GM23338 (cell line): ENCODE results near the gene HNRNPR. TPM values are rescaled to one million over a fixed set of nuclear protein-coding genes. Genes with fewer than 3 reads are reported as not detected.
"Not testable (repeated sequence)": the region's sequence is repeated elsewhere in the genome, so short reads cannot be mapped to it uniquely, and the experiment has no call there.

Experiments
- ATAC-seq: fragments of 200-7000 bp; cut with Tn5 transposase; 3 replicates; pipeline ENCODE4 v1.9.1; 2020
- DNase-seq: peaks from one replicate; pipeline ENCODE4 v3.0.0-alpha.2; 2015; ENCODE audit warnings: low spot score
- H2AFZ ChIP-seq: fragments of 200-600 bp; sonication (generic); 2 replicates; pipeline ENCODE4 v1.8.0; 2016; ENCODE audit warnings: antibody characterized with exemption, mild to moderate bottlenecking, moderate library complexity
- H3F3A ChIP-seq: fragments of 200-600 bp; sonication (generic); replicated peaks from 2 replicates; pipeline ENCODE4 v1.8.0; 2017; ENCODE audit warnings: antibody characterized with exemption, mixed run types, low read depth
- H3K27ac ChIP-seq: fragments of 200-600 bp; sonication (generic); 2 replicates; pipeline ENCODE4 v1.6.1; 2016; ENCODE audit warnings: low read depth
- H3K27me3 ChIP-seq: fragments of 200-600 bp; sonication (generic); 2 replicates; pipeline ENCODE4 v1.8.0; 2016; ENCODE audit warnings: mild to moderate bottlenecking, mixed run types, moderate library complexity; ENCODE audit not compliant: insufficient read depth
- H3K36me3 ChIP-seq: fragments of 200-600 bp; sonication (generic); 2 replicates; pipeline ENCODE4 v1.8.0; 2016; ENCODE audit warnings: mild to moderate bottlenecking; ENCODE audit not compliant: insufficient read depth
- H3K4me1 ChIP-seq: fragments of 200-600 bp; sonication (generic); 2 replicates; pipeline ENCODE4 v1.8.0; 2016; ENCODE audit warnings: mild to moderate bottlenecking, moderate library complexity; ENCODE audit not compliant: insufficient read depth
- H3K4me2 ChIP-seq: fragments of 200-600 bp; sonication (generic); 2 replicates; pipeline ENCODE4 v1.7.1; 2017; ENCODE audit warnings: mixed run types
- H3K4me3 ChIP-seq: fragments of 200-600 bp; sonication (generic); 2 replicates; pipeline ENCODE4 v1.6.1; 2016; ENCODE audit warnings: mixed run types
- H3K79me2 ChIP-seq: fragments of 200-600 bp; sonication (generic); replicated peaks from 2 replicates; pipeline ENCODE4 v1.8.0; 2017; ENCODE audit warnings: mild to moderate bottlenecking; ENCODE audit not compliant: insufficient read depth
- H3K9me2 ChIP-seq: fragments of 200-600 bp; sonication (generic); 2 replicates; pipeline ENCODE4 v1.8.0; 2017; ENCODE audit not compliant: insufficient read depth
- H4K20me1 ChIP-seq: fragments of 200-600 bp; sonication (generic); replicated peaks from 2 replicates; pipeline ENCODE4 v1.8.0; 2017; ENCODE audit warnings: mild to moderate bottlenecking; ENCODE audit not compliant: insufficient read depth
- H3K27ac Mint-ChIP-seq: 2 replicates; pipeline ENCODE4 v1.8.0; 2020; ENCODE audit warnings: inconsistent platforms, mild to moderate bottlenecking, moderate library complexity, mixed read lengths
- H3K27me3 Mint-ChIP-seq: 3 replicates; pipeline ENCODE4 v1.8.0; 2022; ENCODE audit warnings: low read depth, mild to moderate bottlenecking, moderate library complexity, mixed read lengths, inconsistent platforms; ENCODE audit not compliant: insufficient read depth, poor library complexity
- H3K36me3 Mint-ChIP-seq: 3 replicates; pipeline ENCODE4 v1.8.0; 2021; ENCODE audit warnings: low read depth, mild to moderate bottlenecking, inconsistent platforms, moderate library complexity, mixed read lengths
- H3K4me1 Mint-ChIP-seq: 3 replicates; pipeline ENCODE4 v1.8.0; 2020; ENCODE audit warnings: mild to moderate bottlenecking, inconsistent platforms, mixed read lengths
- H3K4me3 Mint-ChIP-seq: 3 replicates; pipeline ENCODE4 v1.8.0; 2021; ENCODE audit warnings: moderate library complexity, mild to moderate bottlenecking, inconsistent platforms, mixed read lengths
- H3K9me3 Mint-ChIP-seq: 3 replicates; pipeline ENCODE4 v1.8.0; 2020; ENCODE audit warnings: moderate library complexity, mild to moderate bottlenecking, inconsistent platforms, mixed read lengths
- EZH2phosphoT487 ChIP-seq: fragments of 200-600 bp; sonication (generic); IDR thresholded peaks from one replicate; pipeline ENCODE4 v1.8.1; 2018; ENCODE audit warnings: antibody characterized with exemption; ENCODE audit not compliant: unreplicated experiment
- NANOG ChIP-seq: IDR thresholded peaks from 2 replicates; pipeline ENCODE4 v1.6.1; 2016; ENCODE audit warnings: antibody characterized with exemption, borderline replicate concordance
- polyA plus RNA-seq: library from polyadenylated mRNA; unstranded; fragments of >200 nt; fragmentation: Nextera tagmentation; extraction: Ambion mirVana; gene quantifications from 2 replicates; pipeline ENCODE4 v1.2.1, GENCODE V29; 2016
- total RNA-seq: library from RNA; depleted of rRNA; stranded (reverse); fragments of >200 nt; shearing (Covaris generic); gene quantifications from 2 replicates; pipeline ENCODE4 v1.2.3, GENCODE V29; 2014; rRNA removed
- TF ChIP-seq, protein P1 (sequence below): IDR thresholded peaks from 2 replicates; pipeline ENCODE4 v1.6.1; 2016; ENCODE audit warnings: antibody characterized with exemption
- TF ChIP-seq, protein P2 (sequence below): IDR thresholded peaks from one replicate; pipeline ENCODE4 v1.6.1; 2018; ENCODE audit warnings: antibody characterized with exemption; ENCODE audit not compliant: unreplicated experiment

The HNRNPR gene
- total and polyA plus RNA-seq, 2 experiments from 2014 or later, result 147 to 200 TPM

DNA sequence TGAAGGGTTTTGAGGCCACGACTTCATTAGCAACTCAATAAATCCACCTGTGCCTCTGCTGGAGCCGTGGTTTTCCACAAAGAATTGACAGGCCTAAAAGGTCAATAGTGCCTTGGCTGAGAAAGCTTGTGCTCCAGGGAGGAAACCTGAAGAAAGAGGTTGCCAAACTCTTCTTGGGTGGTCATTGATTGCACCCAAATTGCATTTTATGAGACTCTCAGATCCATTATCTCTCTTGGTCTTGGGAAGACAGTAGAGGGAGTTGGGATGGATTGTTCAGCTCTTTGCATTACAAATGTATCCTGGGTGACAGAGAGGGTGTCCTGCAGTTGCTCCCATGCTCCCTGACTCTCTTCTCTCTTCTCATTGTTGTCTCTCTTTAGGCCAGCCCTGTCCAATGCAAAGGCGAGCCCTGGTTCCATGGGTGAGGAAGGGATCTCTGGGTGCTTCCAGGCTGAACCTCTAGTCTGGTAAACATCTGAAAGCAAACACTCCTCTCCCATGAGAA, 80.7 kb downstream of the HNRNPR start (continued):
- TF ChIP-seq, protein P1, sequence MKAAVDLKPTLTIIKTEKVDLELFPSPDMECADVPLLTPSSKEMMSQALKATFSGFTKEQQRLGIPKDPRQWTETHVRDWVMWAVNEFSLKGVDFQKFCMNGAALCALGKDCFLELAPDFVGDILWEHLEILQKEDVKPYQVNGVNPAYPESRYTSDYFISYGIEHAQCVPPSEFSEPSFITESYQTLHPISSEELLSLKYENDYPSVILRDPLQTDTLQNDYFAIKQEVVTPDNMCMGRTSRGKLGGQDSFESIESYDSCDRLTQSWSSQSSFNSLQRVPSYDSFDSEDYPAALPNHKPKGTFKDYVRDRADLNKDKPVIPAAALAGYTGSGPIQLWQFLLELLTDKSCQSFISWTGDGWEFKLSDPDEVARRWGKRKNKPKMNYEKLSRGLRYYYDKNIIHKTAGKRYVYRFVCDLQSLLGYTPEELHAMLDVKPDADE, result no peak
- TF ChIP-seq EZH2phosphoT487 (no peak), NANOG (peak; percentile 70; the same call in 1 of the 2 replicates)
- TF ChIP-seq, protein P2, sequence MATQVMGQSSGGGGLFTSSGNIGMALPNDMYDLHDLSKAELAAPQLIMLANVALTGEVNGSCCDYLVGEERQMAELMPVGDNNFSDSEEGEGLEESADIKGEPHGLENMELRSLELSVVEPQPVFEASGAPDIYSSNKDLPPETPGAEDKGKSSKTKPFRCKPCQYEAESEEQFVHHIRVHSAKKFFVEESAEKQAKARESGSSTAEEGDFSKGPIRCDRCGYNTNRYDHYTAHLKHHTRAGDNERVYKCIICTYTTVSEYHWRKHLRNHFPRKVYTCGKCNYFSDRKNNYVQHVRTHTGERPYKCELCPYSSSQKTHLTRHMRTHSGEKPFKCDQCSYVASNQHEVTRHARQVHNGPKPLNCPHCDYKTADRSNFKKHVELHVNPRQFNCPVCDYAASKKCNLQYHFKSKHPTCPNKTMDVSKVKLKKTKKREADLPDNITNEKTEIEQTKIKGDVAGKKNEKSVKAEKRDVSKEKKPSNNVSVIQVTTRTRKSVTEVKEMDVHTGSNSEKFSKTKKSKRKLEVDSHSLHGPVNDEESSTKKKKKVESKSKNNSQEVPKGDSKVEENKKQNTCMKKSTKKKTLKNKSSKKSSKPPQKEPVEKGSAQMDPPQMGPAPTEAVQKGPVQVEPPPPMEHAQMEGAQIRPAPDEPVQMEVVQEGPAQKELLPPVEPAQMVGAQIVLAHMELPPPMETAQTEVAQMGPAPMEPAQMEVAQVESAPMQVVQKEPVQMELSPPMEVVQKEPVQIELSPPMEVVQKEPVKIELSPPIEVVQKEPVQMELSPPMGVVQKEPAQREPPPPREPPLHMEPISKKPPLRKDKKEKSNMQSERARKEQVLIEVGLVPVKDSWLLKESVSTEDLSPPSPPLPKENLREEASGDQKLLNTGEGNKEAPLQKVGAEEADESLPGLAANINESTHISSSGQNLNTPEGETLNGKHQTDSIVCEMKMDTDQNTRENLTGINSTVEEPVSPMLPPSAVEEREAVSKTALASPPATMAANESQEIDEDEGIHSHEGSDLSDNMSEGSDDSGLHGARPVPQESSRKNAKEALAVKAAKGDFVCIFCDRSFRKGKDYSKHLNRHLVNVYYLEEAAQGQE, result no peak

DNA sequence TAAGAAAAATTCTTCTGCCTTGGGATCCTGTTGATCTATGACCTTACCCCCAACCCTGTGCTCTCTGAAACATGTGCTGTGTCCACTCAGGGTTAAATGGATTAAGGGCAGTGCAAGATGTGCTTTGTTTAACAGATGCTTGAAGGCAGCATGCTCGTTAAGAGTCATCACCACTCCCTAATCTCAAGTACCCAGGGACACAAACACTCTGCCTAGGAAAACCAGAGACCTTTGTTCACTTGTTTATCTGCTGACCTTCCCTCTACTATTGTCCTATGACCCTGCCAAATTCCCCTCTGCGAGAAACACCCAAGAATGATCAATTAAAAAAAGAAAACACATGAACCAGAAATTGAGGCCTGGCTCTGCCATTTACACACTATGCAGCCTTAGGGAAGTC, 86.0 kb downstream of the HNRNPR start:
- not testable (repeated sequence) for H3K4me1 Mint-ChIP-seq, H3K27ac ChIP-seq, H3K27me3 Mint-ChIP-seq, H2AFZ ChIP-seq, H3K79me2 ChIP-seq, H3K27ac Mint-ChIP-seq, H3K36me3 Mint-ChIP-seq, H3K4me3 ChIP-seq, H3K9me2 ChIP-seq, DNase-seq, ATAC-seq, H3K27me3 ChIP-seq, H3K36me3 ChIP-seq, H3K4me3 Mint-ChIP-seq, H3F3A ChIP-seq, H3K4me2 ChIP-seq, H4K20me1 ChIP-seq
- peaks cover 11% of the 10 kb centered on the region for H3K4me1 ChIP-seq
- H3K9me3 Mint-ChIP-seq, result peaks cover 13% of the 10 kb centered on the region

DNA sequence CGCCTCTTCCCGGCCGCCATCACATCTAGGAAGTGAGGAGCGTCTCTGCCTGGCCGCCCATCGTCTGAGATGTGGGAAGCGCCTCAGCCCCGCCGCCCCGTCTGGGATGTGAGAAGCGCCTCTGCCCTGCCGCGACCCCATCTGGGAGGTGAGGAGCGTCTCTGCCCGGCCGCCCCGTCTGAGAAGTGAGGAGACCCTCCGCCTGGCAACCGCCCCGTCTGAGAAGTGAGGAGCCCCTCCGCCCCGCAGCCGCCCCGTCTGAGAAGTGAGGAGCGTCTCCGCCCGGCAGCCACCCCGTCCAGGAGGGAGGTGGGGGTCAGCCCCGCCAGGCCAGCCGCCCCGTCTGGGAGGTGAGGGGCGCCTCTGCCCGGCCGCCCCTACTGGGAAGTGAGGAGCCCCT, 86.7 kb downstream of the HNRNPR start:
- H3K9me3 Mint-ChIP-seq, result peaks cover 13% of the 10 kb centered on the region
- H3K27ac ChIP-seq, H3K4me1 Mint-ChIP-seq, H3K4me3 Mint-ChIP-seq, H2AFZ ChIP-seq, DNase-seq, H3K4me1 ChIP-seq, H3F3A ChIP-seq, H3K4me3 ChIP-seq, H3K27me3 ChIP-seq, H3K36me3 Mint-ChIP-seq, H3K9me2 ChIP-seq, H3K27ac Mint-ChIP-seq, ATAC-seq, H3K27me3 Mint-ChIP-seq, H3K79me2 ChIP-seq, H3K36me3 ChIP-seq, H3K4me2 ChIP-seq, H4K20me1 ChIP-seq: not testable (repeated sequence)

Other genes with a start within 250 kb of the HNRNPR start
- 44.1 and 45.7 TPM in 2 replicates for gene LUZP1, start 175.4 kb downstream of the HNRNPR start, total RNA-seq
- 125 and 152 TPM in 2 replicates for gene LUZP1, start 175.4 kb downstream of the HNRNPR start, polyA plus RNA-seq
- gene HTR1D, start 126.8 kb downstream of the HNRNPR start, total RNA-seq, result 4.1 and 4.7 TPM in 2 replicates
- gene HTR1D, start 126.8 kb downstream of the HNRNPR start, polyA plus RNA-seq, result 2.1 and 2.4 TPM in 2 replicates
- gene ZNF436, start 25.6 kb upstream of the HNRNPR start, total RNA-seq, result 1.0 and 2.2 TPM in 2 replicates
- 0.23 and 0.33 TPM in 2 replicates for gene ZNF436, start 25.6 kb upstream of the HNRNPR start, polyA plus RNA-seq
- not detected in 2 replicates for gene TCEA3, start 80.5 kb upstream of the HNRNPR start, total RNA-seq
- 0.19 TPM in 1 of 2 replicates, not detected in the other for gene TCEA3, start 80.5 kb upstream of the HNRNPR start, polyA plus RNA-seq
- gene ASAP3, start 139.9 kb upstream of the HNRNPR start, total RNA-seq, result 78.3 and 98.2 TPM in 2 replicates
- gene ASAP3, start 139.9 kb upstream of the HNRNPR start, polyA plus RNA-seq, result 28.0 and 31.3 TPM in 2 replicates
- 2.6 and 3.4 TPM in 2 replicates for gene E2F2, start 186.9 kb upstream of the HNRNPR start, total RNA-seq
- 0.78 and 1.6 TPM in 2 replicates for gene E2F2, start 186.9 kb upstream of the HNRNPR start, polyA plus RNA-seq
- 153 and 164 TPM in 2 replicates for gene ID3, start 215.2 kb upstream of the HNRNPR start, total RNA-seq
- 330 and 345 TPM in 2 replicates for gene ID3, start 215.2 kb upstream of the HNRNPR start, polyA plus RNA-seq